ENCODE measurements around the gene ANKRD44.

ANKRD44 gene

GRCh38 chr2:197058777-197059300, 251.7 kb downstream of the ANKRD44 start:
- Histone ChIP-seq H3K9me3 (ENCODE audit: control insufficient read depth, insufficient read depth, low read length) (peaks cover 12% of the 10 kb centered on the region; the same call in 1 of the 2 replicates), H3K4me2 (ENCODE audit: low read length) (no peak overlapping the region), H3K36me3 (ENCODE audit: control insufficient read depth, low read length) (peaks cover 36% of the 10 kb centered on the region), H3K9me2 (replicated peaks; ENCODE audit: control insufficient read depth, low read length) (no peaks in the 10 kb centered on the region), H3K79me2 (ENCODE audit: control insufficient read depth, low read length) (no peaks in the 10 kb centered on the region), H3K27me3 (ENCODE audit: control insufficient read depth, low read length) (no peaks in the 10 kb centered on the region), H4K20me1 (ENCODE audit: control insufficient read depth, insufficient read depth, low read depth, low read length) (no peaks in the 10 kb centered on the region), H3K27ac (ENCODE audit: low read depth, low read length) (no peak overlapping the region), H3K4me3 (ENCODE audit: low read length) (no peak overlapping the region), H3F3A (ENCODE audit: control insufficient read depth, insufficient read depth) (no peaks in the 10 kb centered on the region), H3K4me1 (ENCODE audit: control insufficient read depth, low read length) (no peaks in the 10 kb centered on the region)
- TF ChIP-seq, protein P1, sequence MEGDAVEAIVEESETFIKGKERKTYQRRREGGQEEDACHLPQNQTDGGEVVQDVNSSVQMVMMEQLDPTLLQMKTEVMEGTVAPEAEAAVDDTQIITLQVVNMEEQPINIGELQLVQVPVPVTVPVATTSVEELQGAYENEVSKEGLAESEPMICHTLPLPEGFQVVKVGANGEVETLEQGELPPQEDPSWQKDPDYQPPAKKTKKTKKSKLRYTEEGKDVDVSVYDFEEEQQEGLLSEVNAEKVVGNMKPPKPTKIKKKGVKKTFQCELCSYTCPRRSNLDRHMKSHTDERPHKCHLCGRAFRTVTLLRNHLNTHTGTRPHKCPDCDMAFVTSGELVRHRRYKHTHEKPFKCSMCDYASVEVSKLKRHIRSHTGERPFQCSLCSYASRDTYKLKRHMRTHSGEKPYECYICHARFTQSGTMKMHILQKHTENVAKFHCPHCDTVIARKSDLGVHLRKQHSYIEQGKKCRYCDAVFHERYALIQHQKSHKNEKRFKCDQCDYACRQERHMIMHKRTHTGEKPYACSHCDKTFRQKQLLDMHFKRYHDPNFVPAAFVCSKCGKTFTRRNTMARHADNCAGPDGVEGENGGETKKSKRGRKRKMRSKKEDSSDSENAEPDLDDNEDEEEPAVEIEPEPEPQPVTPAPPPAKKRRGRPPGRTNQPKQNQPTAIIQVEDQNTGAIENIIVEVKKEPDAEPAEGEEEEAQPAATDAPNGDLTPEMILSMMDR (IDR thresholded peaks at IDR 0.05; ENCODE audit: low read depth, low read length, poor library complexity, severe bottlenecking) = no peak
- TF ChIP-seq EZH2phosphoT487 (IDR thresholded peaks at IDR 0.05; ENCODE audit: borderline replicate concordance, low read length) = no peak

GRCh38 chr2:197057959-197058358, 252.6 kb downstream of the ANKRD44 start:
- Histone ChIP-seq H3K27ac (ENCODE audit: low read depth, low read length) (no peak overlapping the region), H3K36me3 (ENCODE audit: control insufficient read depth, low read length) (peaks cover 36% of the 10 kb centered on the region), H3K4me2 (ENCODE audit: low read length) (no peak overlapping the region), H3K4me3 (ENCODE audit: low read length) (no peak overlapping the region), H3K27me3 (ENCODE audit: control insufficient read depth, low read length) (no peaks in the 10 kb centered on the region), H3K9me2 (replicated peaks; ENCODE audit: control insufficient read depth, low read length) (no peaks in the 10 kb centered on the region), H4K20me1 (ENCODE audit: control insufficient read depth, insufficient read depth, low read depth, low read length) (no peaks in the 10 kb centered on the region), H3F3A (ENCODE audit: control insufficient read depth, insufficient read depth) (no peaks in the 10 kb centered on the region), H3K79me2 (ENCODE audit: control insufficient read depth, low read length) (no peaks in the 10 kb centered on the region), H3K4me1 (ENCODE audit: control insufficient read depth, low read length) (no peaks in the 10 kb centered on the region), H3K9me3 (ENCODE audit: control insufficient read depth, insufficient read depth, low read length) (peaks cover 12% of the 10 kb centered on the region; the same call in 1 of the 2 replicates)
- TF ChIP-seq, protein P1 (IDR thresholded peaks at IDR 0.05; ENCODE audit: low read depth, low read length, poor library complexity, severe bottlenecking) = peak; percentile 15
- TF ChIP-seq EZH2phosphoT487 (IDR thresholded peaks at IDR 0.05; ENCODE audit: borderline replicate concordance, low read length) = no peak

- TF ChIP-seq EZH2phosphoT487 (IDR thresholded peaks at IDR 0.05; ENCODE audit: borderline replicate concordance, low read length) = no peak
- TF ChIP-seq, protein P1 (IDR thresholded peaks at IDR 0.05; ENCODE audit: low read depth, low read length, poor library complexity, severe bottlenecking) = no peak
- Histone ChIP-seq H3F3A (ENCODE audit: control insufficient read depth, insufficient read depth) (no peaks in the 10 kb centered on the region), H3K36me3 (ENCODE audit: control insufficient read depth, low read length) (peaks cover 22% of the 10 kb centered on the region), H3K4me2 (ENCODE audit: low read length) (no peak overlapping the region), H3K9me2 (replicated peaks; ENCODE audit: control insufficient read depth, low read length) (no peaks in the 10 kb centered on the region), H3K4me3 (ENCODE audit: low read length) (no peak overlapping the region), H3K9me3 (ENCODE audit: control insufficient read depth, insufficient read depth, low read length) (peaks cover 12% of the 10 kb centered on the region; the same call in 1 of the 2 replicates), H3K27me3 (ENCODE audit: control insufficient read depth, low read length) (no peaks in the 10 kb centered on the region), H3K4me1 (ENCODE audit: control insufficient read depth, low read length) (no peaks in the 10 kb centered on the region), H3K27ac (ENCODE audit: low read depth, low read length) (no peak overlapping the region), H3K79me2 (ENCODE audit: control insufficient read depth, low read length) (no peaks in the 10 kb centered on the region), H4K20me1 (ENCODE audit: control insufficient read depth, insufficient read depth, low read depth, low read length) (no peaks in the 10 kb centered on the region)
These were observed 255.5 kb downstream of the ANKRD44 start for GRCh38 chr2:197055045-197055444.

Measured in DOHH2 (cell line).